Measurements from ENCODE around the gene ATOH1.

DNA sequence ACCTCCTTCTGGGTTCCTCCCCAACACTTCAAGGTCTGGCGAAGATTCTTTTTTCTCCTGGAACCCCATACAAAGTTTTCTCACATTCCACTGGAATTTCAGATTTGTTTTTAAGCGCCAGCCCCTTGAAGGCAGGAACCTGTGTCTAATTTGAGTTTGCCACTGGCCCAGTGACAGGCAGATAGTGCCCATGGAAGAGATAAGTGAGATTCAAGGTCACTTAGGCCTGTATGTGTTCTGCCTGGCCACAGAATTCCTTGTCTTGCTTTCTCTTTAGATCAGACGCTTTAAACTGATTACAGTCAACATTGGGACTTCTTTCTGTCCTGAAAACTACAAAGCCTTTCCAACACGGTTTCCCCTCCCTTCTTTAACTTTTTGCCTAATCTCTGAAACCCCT lies 11.2 kb downstream of the ATOH1 start:
- TF ChIP-seq, protein P1, sequence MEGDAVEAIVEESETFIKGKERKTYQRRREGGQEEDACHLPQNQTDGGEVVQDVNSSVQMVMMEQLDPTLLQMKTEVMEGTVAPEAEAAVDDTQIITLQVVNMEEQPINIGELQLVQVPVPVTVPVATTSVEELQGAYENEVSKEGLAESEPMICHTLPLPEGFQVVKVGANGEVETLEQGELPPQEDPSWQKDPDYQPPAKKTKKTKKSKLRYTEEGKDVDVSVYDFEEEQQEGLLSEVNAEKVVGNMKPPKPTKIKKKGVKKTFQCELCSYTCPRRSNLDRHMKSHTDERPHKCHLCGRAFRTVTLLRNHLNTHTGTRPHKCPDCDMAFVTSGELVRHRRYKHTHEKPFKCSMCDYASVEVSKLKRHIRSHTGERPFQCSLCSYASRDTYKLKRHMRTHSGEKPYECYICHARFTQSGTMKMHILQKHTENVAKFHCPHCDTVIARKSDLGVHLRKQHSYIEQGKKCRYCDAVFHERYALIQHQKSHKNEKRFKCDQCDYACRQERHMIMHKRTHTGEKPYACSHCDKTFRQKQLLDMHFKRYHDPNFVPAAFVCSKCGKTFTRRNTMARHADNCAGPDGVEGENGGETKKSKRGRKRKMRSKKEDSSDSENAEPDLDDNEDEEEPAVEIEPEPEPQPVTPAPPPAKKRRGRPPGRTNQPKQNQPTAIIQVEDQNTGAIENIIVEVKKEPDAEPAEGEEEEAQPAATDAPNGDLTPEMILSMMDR (IDR thresholded peaks at IDR 0.05), result no peak
- no peak for TF ChIP-seq POLR2A (IDR thresholded peaks at IDR 0.05)
